HG03045 (cell line): ENCODE data around the gene PABPN1.
"Not testable (repeated sequence)": the region's sequence is repeated elsewhere in the genome, so short reads cannot be mapped to it uniquely, and the experiment has no call there.

ENCODE experiments used
- ATAC-seq: cut with Tn5 transposase; IDR thresholded peaks from one replicate; pipeline ENCODE4 v1.9.1; 2021; ENCODE audit warnings: mild to moderate bottlenecking, moderate library complexity; ENCODE audit not compliant: unreplicated experiment

PABPN1 gene

DNA sequence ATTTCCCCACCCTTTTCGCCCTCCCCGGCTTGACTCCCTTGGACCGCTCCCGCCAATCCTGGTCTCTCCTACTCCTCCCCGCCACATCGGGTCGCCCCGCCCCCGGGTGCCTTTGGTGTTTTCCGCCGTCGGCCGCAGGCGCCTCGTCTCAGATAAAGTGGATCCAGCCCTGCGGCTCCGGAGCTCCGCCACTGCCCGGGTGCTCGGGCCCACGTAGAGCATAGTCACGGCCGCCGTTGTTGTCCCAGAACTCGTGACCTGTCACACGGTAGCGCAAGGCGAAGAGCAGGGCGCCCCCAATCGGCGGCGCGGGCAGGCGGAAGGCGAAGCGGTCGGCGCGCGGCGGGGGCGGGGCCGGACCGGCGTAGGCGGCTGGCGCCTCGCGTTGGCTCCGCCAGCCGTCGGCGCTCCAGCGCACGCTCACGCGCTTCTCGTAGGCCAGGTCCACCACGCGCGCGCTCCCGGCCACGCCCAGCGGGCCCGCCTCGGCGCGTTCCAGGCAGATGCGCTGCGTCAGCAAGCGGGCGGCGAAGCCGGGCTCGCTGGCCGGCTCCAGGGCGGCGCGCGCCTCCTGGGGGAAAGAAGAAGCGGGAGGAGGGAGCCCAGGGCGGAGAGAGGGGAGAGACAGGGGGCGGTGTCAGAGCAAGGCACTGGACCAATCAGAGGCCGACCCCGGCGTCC lies 19.8 kb upstream of the PABPN1 start:
- ATAC-seq = peak; percentile 75

- ATAC-seq = peak; percentile 20
Measured at GRCh38 chr14:23301969-23302289, 19.3 kb upstream of the PABPN1 start.

DNA sequence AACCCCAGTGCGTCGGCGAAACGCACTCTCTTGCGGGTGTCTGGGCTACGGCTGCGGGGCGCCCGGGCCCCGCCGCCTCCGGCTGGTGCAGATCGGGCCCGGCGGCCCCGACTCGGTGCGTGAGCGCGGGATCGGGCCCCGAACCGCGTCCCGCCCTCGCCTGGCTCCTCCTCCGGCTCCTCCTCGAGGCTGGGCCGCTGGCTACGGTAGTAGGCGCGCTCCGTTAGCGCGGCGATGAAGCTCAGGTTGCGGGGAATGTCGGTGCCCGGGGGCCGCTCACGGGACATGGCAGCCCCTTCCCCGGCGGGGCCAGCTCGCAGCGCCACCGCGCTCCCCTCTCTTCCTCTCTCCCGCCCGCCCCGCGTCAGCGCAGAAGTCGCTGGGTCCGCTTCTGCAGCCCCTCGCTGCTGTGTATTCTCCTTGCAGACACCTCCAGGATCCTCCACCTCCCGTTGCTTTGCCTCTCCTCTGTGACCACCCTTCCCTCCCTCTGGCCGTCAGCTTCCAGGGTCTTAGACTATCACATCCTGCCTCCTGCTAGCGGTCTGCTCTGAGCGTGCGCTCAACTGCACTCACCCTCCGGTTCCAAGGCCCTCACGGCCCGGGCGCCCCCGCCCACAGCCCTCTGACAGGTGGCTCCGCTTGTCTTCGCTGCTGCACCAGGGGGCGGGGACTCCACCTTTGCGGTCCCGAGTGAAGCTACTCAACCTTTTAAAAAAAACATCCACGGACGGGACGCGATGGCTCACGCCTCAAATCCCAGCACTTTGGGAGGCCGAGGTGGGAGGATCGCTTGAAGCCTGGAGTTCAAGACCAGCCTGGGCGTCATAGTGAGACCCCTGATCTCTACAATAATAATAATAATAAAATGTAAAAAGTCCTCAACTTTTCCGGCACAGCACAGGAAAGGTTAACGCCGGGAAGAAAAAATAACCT lies 18.7 kb upstream of the PABPN1 start, which contains the start of gene PPP1R3E:
PPP1R3E (minus strand) TSS at position 570 of the 936 bp plus-strand sequence; CDS start at position 287, 283 bp downstream.
- ATAC-seq = peak; percentile 30

DNA sequence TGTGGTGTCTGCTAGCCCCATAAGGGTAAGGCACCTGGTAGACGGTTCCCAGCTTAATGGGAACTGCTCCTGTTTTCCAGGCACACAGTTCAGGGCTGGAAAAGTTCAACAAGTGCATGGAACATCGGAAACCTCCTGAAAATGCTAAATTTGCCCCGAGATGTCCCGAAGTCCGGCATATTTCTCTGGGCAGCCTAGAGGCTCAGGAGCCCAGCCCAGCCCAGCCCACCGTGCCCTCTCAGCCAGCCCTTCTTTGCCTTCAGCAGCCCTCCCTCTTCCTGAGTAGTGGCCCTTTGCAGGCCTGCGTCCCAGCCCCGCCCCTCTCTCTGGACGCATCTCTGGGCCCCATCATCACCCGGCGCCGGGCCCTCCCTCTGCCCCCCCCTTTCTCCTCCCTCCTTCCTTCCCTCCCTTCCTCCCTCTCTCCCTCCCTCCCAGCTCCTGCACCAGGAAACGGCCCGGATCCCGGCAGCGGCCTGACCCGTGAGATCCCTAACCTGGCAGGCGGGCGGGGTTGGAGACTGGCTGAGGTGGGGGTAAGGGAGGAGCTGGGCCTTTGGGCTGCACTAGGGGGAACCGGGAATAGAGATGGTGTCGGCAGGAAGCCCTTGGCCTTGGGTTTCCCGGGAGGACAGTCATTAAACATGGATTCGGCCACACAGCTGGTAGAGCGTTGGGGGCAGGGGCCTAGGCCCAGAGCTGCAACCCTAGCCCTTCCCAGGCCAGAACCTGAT lies 14.7 kb upstream of the PABPN1 start, which contains the start of gene BCL2L2:
BCL2L2 (plus strand) TSS at position 422 of the 734 bp plus-strand sequence. CDS start 935 bp downstream, outside the sequence.
- ATAC-seq = no peak

GRCh38 chr14:23307146-23307530 lies 14.1 kb upstream of the PABPN1 start:
- ATAC-seq = no peak

DNA sequence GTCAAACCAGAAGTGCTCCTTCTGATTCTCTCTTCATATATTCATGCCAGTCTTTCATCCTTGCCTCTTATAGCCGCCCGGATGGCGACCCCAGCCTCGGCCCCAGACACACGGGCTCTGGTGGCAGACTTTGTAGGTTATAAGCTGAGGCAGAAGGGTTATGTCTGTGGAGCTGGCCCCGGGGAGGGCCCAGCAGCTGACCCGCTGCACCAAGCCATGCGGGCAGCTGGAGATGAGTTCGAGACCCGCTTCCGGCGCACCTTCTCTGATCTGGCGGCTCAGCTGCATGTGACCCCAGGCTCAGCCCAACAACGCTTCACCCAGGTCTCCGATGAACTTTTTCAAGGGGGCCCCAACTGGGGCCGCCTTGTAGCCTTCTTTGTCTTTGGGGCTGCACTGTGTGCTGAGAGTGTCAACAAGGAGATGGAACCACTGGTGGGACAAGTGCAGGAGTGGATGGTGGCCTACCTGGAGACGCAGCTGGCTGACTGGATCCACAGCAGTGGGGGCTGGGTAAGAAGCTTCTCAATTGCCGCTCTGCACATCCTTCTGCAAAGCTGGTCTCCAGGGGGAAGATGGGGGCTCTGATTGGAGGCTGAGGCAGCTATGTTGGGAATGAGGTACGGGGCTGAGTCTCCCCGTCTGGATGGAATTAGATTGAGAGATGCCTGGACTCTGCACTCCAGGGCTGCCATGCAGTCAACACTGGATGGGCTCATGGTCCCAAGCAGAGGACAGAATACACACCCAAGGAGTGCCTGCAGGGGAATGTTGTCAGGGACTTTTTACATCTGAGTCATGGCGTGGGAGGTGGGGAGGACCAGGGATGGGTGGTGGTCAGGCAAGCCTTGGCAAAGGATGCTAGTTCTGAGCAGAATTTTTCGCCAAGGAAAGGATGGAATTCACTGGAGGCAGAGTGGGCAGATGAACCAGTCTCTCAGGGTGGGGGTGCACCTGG lies 13.3 kb upstream of the PABPN1 start:
- ATAC-seq = no peak

DNA sequence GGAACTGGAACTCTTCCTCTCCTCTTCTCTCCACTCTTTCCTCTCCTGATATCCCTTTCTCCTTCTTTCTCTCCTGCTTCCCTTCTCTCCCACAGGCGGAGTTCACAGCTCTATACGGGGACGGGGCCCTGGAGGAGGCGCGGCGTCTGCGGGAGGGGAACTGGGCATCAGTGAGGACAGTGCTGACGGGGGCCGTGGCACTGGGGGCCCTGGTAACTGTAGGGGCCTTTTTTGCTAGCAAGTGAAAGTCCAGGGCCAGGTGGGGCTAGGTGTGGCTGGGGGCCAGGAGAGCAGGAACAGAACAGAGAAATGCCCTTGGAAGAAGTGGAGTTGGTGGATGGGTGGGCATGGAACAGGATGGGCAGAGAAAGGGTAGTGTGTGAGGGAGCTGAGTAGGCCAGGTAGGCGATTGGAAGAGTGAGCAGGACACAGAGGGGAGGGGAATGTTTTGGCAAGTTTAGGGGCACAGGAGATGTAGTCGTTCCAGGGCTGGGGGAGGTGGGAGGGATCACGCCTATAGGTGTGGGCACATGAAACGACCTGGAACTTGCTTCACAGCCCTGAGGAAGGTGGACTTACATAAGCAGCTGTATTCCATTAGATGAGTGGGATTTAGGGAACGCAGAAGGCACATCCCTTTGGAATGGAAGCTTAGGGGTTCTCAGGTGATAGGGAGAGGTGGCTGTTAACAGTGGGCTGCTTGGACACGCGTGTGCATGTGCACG lies 12.4 kb upstream of the PABPN1 start:
- ATAC-seq = no peak

GRCh38 chr14:23310546-23310945 lies 10.7 kb upstream of the PABPN1 start:
- ATAC-seq = no peak

DNA sequence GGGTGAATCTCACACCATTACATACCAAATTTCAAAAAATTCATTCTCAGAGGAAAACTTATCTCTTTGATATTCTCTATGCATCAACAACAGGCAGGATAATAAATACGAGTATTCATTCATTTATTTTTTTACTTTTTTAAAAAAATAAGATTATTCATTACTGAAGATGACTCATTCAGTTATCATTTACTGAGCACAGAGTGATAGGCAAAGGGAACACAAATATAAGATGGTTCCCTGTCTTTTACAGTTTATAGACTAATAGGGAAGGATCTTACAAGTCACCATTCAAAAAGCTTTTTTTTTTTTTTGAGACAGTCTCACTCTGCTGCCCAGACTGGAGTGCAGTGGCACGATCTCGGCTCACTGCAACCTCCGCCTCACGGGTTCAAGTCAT lies 5.0 kb upstream of the PABPN1 start:
- ATAC-seq = no peak

GRCh38 chr14:23319746-23320583 lies 1.3 kb upstream of the PABPN1 start:
- no peak for ATAC-seq

- peak; percentile 15 for ATAC-seq
Measured at GRCh38 chr14:23321572-23322547, 603 bp downstream of the PABPN1 start.

- ATAC-seq = no peak
Measured at GRCh38 chr14:23322568-23323517, 1.6 kb downstream of the PABPN1 start.

DNA sequence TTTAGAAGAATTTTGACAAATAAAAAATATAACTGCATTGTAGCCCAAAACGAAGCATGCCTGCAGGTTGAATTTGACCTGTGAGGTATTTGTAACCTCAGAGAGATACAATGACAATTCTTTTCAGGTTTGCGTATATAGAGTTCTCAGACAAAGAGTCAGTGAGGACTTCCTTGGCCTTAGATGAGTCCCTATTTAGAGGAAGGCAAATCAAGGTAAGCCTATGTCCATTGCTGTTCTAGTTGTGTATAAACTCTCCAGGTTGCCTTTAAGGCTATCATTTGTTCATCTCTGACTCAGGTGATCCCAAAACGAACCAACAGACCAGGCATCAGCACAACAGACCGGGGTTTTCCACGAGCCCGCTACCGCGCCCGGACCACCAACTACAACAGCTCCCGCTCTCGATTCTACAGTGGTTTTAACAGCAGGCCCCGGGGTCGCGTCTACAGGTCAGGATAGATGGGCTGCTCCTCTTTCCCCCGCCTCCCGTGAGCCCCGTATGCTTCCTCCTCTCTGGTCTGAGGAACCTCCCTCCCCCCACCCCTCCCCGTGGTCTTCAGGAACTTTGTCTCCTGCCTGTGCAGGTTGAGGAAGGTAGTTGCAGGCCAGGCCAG lies 2.7 kb downstream of the PABPN1 start:
- no peak for ATAC-seq

DNA sequence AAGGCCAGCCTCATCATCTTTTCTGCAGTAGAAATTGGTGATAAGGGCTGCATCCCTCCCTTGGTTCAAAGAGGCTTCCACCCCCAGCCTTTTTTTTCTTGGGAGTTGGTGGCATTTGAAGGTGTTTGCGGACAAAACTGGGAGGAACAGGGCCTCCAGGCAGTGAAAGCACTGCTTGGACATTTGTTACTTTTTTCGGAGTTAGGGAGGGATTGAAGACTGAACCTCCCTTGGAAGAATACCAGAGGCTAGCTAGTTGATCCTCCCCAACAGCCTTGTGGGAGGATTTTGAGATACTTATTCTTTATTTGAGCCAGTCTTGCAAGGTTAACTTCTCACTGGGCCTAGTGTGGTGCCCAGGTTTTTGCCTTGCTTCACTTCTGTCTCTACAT lies 3.2 kb downstream of the PABPN1 start:
- no peak for ATAC-seq

DNA sequence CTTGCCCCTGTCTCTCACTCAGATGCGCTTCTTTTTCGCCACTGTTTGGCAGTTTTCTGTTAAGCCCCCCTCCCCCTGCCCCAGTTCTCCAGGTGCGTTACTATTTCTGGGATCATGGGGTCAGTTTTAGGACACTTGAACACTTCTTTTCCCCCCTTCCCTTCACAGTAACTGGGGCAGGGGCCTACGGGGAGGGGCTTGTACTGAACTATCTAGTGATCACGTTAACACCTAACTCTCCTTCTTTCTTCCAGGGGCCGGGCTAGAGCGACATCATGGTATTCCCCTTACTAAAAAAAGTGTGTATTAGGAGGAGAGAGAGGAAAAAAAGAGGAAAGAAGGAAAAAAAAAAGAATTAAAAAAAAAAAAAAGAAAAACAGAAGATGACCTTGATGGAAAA lies 3.7 kb downstream of the PABPN1 start:
- no peak for ATAC-seq

- not testable (repeated sequence) for ATAC-seq
Measured at GRCh38 chr14:23325746-23326145, 4.5 kb downstream of the PABPN1 start.
